ENCODE measurements around the gene ZBTB44. TPM values are rescaled to one million over a fixed set of nuclear protein-coding genes. Genes with fewer than 3 reads are reported as not detected.

ZBTB44 gene
- total RNA-seq, 6 donors from 2014 or later, result 40.3 to 91.7 (median 51.2) TPM

- WGBS, 2 donors, result 50 to 59% methylated on average over 11 of the region's 11 CpGs
- Histone ChIP-seq H3K9me3 (no peaks in the 10 kb centered on the region), H3K36me3 (no peaks in the 10 kb centered on the region), H3K4me3 (no peak overlapping the region), H3K4me1 (peaks cover 17 to 44% (median 41%) of the 10 kb centered on the region in 4 donors), H3K27me3 (no peaks in the 10 kb centered on the region), H3K27ac (peak overlapping the region; percentile 46 to 74 (median 66))
- peak; percentile 53 to 75 for ATAC-seq (ENCODE audit: low FRiP score in 2 of 2)
- TF ChIP-seq CTCF (IDR thresholded peaks at IDR 0.05) (no peak), POLR2A (IDR thresholded peaks at IDR 0.05) (peak in 1 of 4 donors; percentile 16), EP300 (IDR thresholded peaks at IDR 0.05) (no peak), POLR2AphosphoS5 (IDR thresholded peaks at IDR 0.05) (no peak)
- DNase-seq, result peak in 1 of 2 donors; percentile 63
Observed at GRCh38 chr11:130181295-130182272, 133.1 kb downstream of the ZBTB44 start.

GRCh38 chr11:130180896-130181294 is 133.8 kb downstream of the ZBTB44 start:
- Histone ChIP-seq H3K4me1 (peaks cover 17 to 44% (median 41%) of the 10 kb centered on the region in 4 donors), H3K4me3 (no peak overlapping the region), H3K36me3 (no peaks in the 10 kb centered on the region), H3K27ac (peak overlapping the region; percentile 46 to 74 (median 66)), H3K9me3 (no peaks in the 10 kb centered on the region), H3K27me3 (no peaks in the 10 kb centered on the region)
- WGBS, 2 donors, result 71 to 72% methylated on average over 8 of the region's 8 CpGs
- DNase-seq (no peak), ATAC-seq (ENCODE audit: low FRiP score in 2 of 2) (peak; percentile 24 to 50)
- no peak for TF ChIP-seq CTCF (IDR thresholded peaks at IDR 0.05)
- no peak for TF ChIP-seq EP300 (IDR thresholded peaks at IDR 0.05)
- no peak for TF ChIP-seq POLR2AphosphoS5 (IDR thresholded peaks at IDR 0.05)
- TF ChIP-seq POLR2A (IDR thresholded peaks at IDR 0.05), result no peak

GRCh38 chr11:130180491-130180890 is 134.2 kb downstream of the ZBTB44 start:
- DNase-seq (no peak), ATAC-seq (ENCODE audit: low FRiP score in 2 of 2) (peak; percentile 7 to 69)
- Histone ChIP-seq H3K4me1 (peaks cover 17 to 44% (median 41%) of the 10 kb centered on the region in 4 donors), H3K9me3 (no peaks in the 10 kb centered on the region), H3K4me3 (no peak overlapping the region), H3K27me3 (no peaks in the 10 kb centered on the region), H3K27ac (peak overlapping the region; percentile 46 to 74 (median 63)), H3K36me3 (no peaks in the 10 kb centered on the region)
- 53 to 63% methylated on average over 4 of the region's 4 CpGs for WGBS, 2 donors
- TF ChIP-seq EP300 (IDR thresholded peaks at IDR 0.05) (no peak), POLR2A (IDR thresholded peaks at IDR 0.05) (peak in 1 of 4 donors; percentile 17)

GRCh38 chr11:130179396-130180306 is 135.1 kb downstream of the ZBTB44 start:
- DNase-seq (peak in 1 of 2 donors; percentile 55), ATAC-seq (ENCODE audit: low FRiP score in 2 of 2) (peak in 1 of 2 donors; percentile 20)

GRCh38 chr11:130178441-130179339 is 136.0 kb downstream of the ZBTB44 start:
- WGBS, 2 donors, result 53 to 56% methylated on average over 12 to 16 of the region's 16 CpGs
- H3K36me3 ChIP-seq, result no peaks in the 10 kb centered on the region
- peaks cover 17 to 44% (median 41%) of the 10 kb centered on the region in 4 donors for H3K4me1 ChIP-seq
- ATAC-seq (ENCODE audit: low FRiP score in 2 of 2), result no peak
- peaks cover 0 to 10% (median 3%) of the 10 kb centered on the region in 4 donors for H3K9me3 ChIP-seq
- no peaks in the 10 kb centered on the region for H3K27me3 ChIP-seq
- H3K27ac ChIP-seq, result peak overlapping the region in 1 of 4 donors; percentile 60
- DNase-seq, result no peak
- TF ChIP-seq EP300 (IDR thresholded peaks at IDR 0.05) (no peak), POLR2A (IDR thresholded peaks at IDR 0.05) (no peak), POLR2AphosphoS5 (IDR thresholded peaks at IDR 0.05) (no peak), CTCF (IDR thresholded peaks at IDR 0.05) (no peak)
- H3K4me3 ChIP-seq, result no peak overlapping the region

More at GRCh38 chr11:130179396-130180306, 135.1 kb downstream of the ZBTB44 start:
- no peaks in the 10 kb centered on the region for H3K27me3 ChIP-seq
- WGBS, 2 donors, result 73% methylated on average over 13 to 21 of the region's 21 CpGs
- H3K27ac ChIP-seq, result peak overlapping the region in 3 of 4 donors; percentile 60 to 74 (median 66)
- TF ChIP-seq POLR2A (IDR thresholded peaks at IDR 0.05), result no peak
- no peak for TF ChIP-seq EP300 (IDR thresholded peaks at IDR 0.05)
- no peaks in the 10 kb centered on the region for H3K36me3 ChIP-seq
- H3K4me3 ChIP-seq, result no peak overlapping the region
- H3K4me1 ChIP-seq, result peaks cover 17 to 44% (median 41%) of the 10 kb centered on the region in 4 donors
- H3K9me3 ChIP-seq, result peaks cover 0 to 8% (median 2%) of the 10 kb centered on the region in 4 donors
